GM19035 (cell line): ENCODE data around the gene GCNT1.
"Not testable (repeated sequence)": the region's sequence is repeated elsewhere in the genome, so short reads cannot be mapped to it uniquely, and the experiment has no call there.

ENCODE experiments used
- ATAC-seq: cut with Tn5 transposase; IDR thresholded peaks from one replicate; pipeline ENCODE4 v1.9.1; 2021; ENCODE audit not compliant: unreplicated experiment

GCNT1 gene

DNA sequence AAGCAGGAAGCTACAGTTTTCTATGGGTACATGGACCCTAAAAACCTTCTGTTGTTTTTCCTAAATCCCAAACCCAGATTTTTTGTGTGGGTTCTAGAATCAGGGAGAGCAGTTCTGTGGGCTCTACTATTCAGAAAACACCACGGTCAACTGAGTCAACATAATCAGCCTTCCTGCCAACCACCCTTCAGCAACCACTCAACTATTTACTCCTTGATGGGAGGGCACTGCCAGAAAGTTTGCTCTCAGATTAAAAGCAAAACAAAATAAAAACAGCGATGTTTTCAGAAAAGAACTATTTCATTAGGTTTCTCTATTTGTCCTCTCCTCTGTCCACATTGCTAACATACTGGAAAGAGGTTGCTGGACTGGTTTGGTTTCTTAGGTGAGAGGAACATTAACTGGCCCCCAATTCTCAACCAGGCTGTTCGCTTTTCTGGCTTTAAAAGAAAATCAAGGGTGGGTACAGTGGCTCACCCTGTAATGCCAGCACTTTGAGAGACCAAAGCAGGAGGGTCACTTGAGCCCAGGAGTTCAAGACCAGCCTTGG, 72.3 kb downstream of the GCNT1 start:
- ATAC-seq = no peak

DNA sequence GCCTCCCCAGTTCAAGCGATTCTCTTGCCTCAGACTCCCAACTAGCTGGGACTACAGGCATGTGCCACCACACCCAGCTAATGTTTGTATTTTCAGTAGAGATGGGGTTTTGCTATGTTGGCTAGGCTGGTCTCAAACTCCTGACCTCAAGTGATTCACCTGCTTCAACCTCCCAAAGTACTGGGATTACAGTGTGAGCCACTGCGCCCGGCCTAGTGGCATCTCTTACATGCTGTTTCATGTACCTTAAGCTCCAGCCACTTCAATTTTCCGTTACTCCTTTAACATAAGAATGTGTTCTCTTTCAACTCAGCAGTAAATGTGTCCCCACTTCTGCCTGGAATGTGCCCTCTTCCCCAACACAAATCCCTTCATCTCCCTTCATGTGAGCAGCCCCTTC, 73.9 kb downstream of the GCNT1 start:
- ATAC-seq = not testable (repeated sequence)

DNA sequence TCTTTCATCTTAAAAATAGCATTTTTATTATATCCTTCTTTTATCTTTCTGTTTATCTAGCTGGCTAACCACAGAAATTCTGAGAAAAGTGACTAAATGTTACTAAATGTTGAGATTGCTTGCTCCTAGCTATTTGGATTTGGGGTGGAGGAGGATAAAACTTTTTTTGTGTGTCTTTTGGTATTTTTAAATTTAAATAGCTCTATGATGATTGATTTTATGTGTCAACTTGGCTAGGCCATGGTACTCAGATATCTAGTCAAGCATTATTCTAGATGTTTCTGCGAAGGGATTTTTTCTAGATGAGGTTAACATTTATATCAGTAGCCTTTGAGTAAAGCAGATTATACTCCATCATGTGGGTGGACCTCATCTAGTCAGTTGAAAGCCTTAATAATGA, 75.0 kb downstream of the GCNT1 start:
- ATAC-seq = no peak

DNA sequence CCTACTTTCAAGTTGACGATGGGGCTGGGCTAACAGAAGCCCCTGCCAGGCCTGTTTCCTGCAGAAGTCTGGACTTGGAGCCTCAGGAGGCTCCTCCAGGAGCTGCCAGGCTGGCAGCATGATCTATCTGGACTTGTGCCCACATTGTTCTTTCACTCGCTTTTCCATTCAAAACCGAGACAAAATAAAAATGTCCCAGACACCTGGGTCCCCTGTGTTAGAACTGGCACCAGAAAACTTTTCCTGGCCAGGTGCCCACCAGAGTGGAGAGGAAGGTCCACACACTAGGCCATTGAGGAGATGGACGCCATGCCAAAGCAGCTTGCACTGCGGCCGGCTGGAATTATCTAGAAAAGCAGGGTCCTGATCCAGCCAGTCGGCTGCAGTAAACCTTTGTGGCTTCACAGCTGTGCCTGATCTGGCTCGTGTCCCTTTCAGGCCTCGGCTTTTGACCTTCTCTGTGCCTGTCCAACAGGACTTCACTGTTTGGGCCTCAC, 78.2 kb downstream of the GCNT1 start:
- ATAC-seq = no peak

DNA sequence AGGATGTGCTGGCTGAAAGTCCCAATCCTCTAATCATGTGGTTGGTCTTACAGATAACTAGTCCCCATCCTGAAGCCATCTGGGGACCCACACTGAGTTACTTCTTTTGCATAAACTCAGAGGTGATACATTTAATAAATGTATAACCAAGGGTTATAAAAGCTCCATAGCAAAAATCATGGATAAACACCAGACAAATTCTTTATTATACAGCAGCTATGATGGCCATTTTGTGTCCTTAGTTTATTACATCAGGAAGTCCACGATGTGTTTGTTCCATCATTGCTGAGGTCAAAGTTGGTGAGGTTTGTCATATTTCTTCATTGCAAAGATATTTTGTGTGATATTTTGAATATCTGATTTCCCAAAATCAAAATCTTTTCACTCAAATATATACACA, 80.2 kb downstream of the GCNT1 start:
- no peak for ATAC-seq

DNA sequence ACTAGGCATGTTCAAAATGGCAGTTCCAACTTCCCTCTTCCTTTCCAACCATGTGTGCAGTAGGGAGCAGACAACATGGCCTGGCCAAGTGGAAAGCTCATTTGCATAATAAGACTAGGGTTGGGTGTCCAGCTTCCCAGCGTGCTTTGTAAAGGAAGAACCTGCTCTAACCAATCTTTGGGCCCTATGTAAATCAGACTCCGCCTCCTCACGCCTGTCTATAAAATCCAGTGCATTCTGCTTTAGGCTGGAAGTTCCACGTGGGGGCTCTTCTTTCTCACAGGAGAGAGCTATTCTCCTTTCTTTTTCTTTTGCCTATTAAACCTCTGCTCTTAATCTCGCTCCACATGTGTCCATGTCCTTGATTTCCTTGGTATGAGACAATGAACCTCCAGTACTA, 83.4 kb downstream of the GCNT1 start:
- ATAC-seq = no peak

DNA sequence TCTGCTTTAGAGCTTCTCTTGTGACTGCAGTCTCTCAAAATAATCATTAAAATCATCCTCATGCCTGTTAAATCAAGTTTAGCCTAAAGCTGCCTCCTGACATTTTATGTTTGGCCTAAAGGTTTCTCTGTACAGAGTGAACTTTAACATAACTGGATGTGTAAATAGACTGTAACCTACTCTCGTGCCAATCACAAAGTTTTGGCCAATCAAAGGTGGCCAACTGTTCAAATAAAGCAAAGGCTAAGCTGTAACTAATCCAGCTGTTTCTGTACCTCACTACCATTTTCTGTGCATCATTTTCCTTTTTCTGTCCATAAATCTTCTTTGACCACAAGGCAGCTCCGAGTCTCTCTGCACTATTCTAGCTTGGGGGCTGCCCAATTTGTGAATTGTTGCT, 86.2 kb downstream of the GCNT1 start:
- ATAC-seq = no peak

DNA sequence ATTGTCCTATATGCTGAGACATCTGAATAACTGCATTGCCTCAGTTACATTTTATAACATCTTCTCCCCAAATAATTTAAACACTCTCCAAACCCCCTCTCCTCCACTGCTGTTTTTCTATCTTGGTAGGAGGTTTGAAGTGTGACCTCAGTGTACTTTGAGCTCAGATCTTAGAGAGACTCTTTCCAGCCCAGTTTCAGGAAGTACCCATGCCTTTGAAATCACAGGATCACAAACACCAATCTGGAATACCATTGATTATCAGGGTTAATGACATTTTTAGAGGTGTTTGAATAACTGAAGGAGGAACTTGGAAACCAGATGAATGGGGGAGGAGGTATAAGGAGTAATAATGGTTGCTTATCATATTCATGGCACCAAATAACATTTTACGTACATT, 93.2 kb downstream of the GCNT1 start:
- ATAC-seq = no peak

DNA sequence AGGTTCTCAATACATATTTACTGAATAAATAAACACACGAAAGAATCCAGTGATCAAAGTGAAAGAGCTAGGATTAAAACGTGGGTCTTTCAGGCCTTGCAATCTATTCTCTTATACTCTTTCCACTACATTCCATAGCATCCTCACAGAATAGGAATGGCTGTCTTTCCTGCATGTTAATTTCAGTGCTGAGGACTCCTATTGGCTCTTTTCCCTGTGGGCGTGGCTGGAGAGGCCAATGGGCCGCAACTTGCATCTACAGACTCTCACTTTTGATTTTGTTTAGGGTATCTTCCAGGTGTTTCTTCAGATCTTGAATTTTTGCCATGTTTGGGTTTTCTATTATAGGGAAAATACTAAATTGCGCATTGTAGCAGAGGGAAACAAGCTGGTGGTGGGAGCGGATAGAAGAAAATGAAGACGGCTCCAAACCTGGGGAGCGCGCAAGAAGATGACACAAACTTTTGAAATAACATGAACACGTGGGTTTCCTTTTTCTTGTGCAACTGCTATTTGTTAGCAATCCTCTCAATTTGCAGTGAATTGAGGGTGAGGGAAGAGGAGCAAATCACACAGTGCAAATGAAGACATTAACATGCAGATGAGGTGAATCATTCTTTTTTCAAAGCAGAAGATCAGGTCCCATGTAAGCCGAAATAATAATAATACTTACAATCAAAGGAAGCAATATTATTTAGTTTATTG, 93.9 kb downstream of the GCNT1 start:
- no peak for ATAC-seq

DNA sequence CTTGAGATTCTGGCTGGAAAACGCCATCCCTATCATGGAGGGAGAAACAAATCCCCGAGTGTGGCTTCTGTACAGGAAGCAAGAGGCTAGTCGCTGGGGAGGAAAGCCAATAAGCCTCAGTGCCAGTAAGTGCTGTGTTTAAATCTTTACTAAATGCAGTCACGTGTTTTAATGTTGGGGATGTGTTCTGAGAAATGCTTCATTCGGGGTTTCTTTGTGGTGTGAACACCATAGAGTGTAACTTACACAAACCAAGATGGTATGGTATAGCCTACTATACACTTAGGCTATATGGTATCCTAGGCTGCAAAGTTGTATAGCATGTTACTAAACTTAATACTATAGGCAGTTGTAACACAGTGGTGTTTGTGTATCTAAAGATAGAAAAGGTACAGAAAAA, 94.7 kb downstream of the GCNT1 start:
- no peak for ATAC-seq
